Endothelial cell of umbilical vein (primary cell): ENCODE results near the gene ADAMTS19. TPM values are rescaled to one million over a fixed set of nuclear protein-coding genes. Genes with fewer than 3 reads are reported as not detected.

ENCODE experiments used
- BruUV-seq: library from RNA; stranded (reverse); fragments of 400-500 nt; replicated peaks from 2 replicates; lab custom pipeline; 2021; lab: Mats Ljungman, UMichigan
- CTCF ChIA-PET: fragments of 300-600, 350-600 bp; sonication (Branson Sonifier 250); formaldehyde crosslinking; loops from one replicate; lab custom pipeline; 2021; ENCODE audit warnings: antibody characterized with exemption, inconsistent platforms; lab: Charles Lee
- POLR2A ChIA-PET: fragments of 300-600, 350-600 bp; sonication (Branson Sonifier 250); formaldehyde crosslinking; loops from one replicate; lab custom pipeline; 2021; ENCODE audit warnings: antibody characterized with exemption, inconsistent platforms; lab: Charles Lee
- DNase-seq: peaks from one replicate; pipeline ENCODE4 v3.0.0-alpha.2; 2011; ENCODE audit warnings: low read depth, low spot score
- FAIRE-seq: peaks from 2 replicates; lab custom pipeline; 2011; peaks lifted over from hg19 to GRCh38; lab: Jason Lieb, UNC
- H2AFZ ChIP-seq: 2 replicates; pipeline ENCODE4 v1.6.0; 2012; ENCODE audit warnings: low read depth, low read length, control low read depth, inconsistent platforms
- H3K27ac ChIP-seq: 2 replicates; pipeline ENCODE4 v1.5.1; 2011; ENCODE audit warnings: low read depth, mild to moderate bottlenecking, control low read depth, low read length, moderate library complexity; ENCODE audit not compliant: insufficient read depth
- H3K27me3 ChIP-seq, 2 experiments: 2 replicates each; pipeline versions ENCODE4 v1.6.0 to v1.6.1; 2011; ENCODE audit warnings: low read length in 2 of 2, mixed read lengths in 1 of 2; ENCODE audit not compliant: control insufficient read depth in 2 of 2, insufficient read depth in 2 of 2
- H3K36me3 ChIP-seq, 2 experiments: 2 replicates in 1 of 2; 3 replicates in 1 of 2; pipeline ENCODE4 v1.5.1; 2011; ENCODE audit warnings: low read length in 2 of 2, mild to moderate bottlenecking in 1 of 2, moderate library complexity in 1 of 2; ENCODE audit not compliant: control insufficient read depth in 2 of 2, insufficient read depth in 2 of 2; ENCODE audit errors: extremely low read depth in 1 of 2
- H3K4me1 ChIP-seq: 3 replicates; pipeline ENCODE4 v1.5.1; 2011; ENCODE audit warnings: mild to moderate bottlenecking, low read length; ENCODE audit not compliant: control insufficient read depth, insufficient read depth; ENCODE audit errors: extremely low read depth
- H3K4me2 ChIP-seq: 2 replicates; pipeline ENCODE4 v1.6.1; 2011; ENCODE audit warnings: low read length, control low read depth, mixed read lengths; ENCODE audit not compliant: insufficient read depth
- H3K4me3 ChIP-seq, 3 experiments: fragments of 200-600 bp in 1 of 3; sonication (generic), shearing (Covaris generic) in 1 of 3; replicated peaks in 1 of 3; 2 replicates each; pipeline ENCODE4 v1.5.1; 2011 to 2016; ENCODE audit warnings: control low read depth in 3 of 3, low read length in 3 of 3, mild to moderate bottlenecking in 2 of 3, inconsistent platforms in 1 of 3, low read depth in 1 of 3, moderate library complexity in 1 of 3; ENCODE audit not compliant: insufficient read depth in 1 of 3
- H3K79me2 ChIP-seq: 2 replicates; pipeline ENCODE4 v1.6.0; 2012; ENCODE audit warnings: low read length, inconsistent platforms; ENCODE audit not compliant: control insufficient read depth, insufficient read depth
- H3K9ac ChIP-seq: replicated peaks from 2 replicates; pipeline ENCODE3; 2011; ENCODE audit warnings: low read length, control low read depth; ENCODE audit not compliant: insufficient read depth; ENCODE audit errors: extremely low read depth
- H3K9me1 ChIP-seq: replicated peaks from 3 replicates; pipeline ENCODE4 v1.6.0; 2011; ENCODE audit warnings: mild to moderate bottlenecking, low read length; ENCODE audit not compliant: control insufficient read depth, insufficient read depth; ENCODE audit errors: extremely low read depth
- H3K9me3 ChIP-seq: replicated peaks from 2 replicates; pipeline ENCODE4 v1.5.1; 2012; ENCODE audit warnings: low read length, inconsistent platforms; ENCODE audit not compliant: control insufficient read depth, insufficient read depth
- H4K20me1 ChIP-seq: replicated peaks from 2 replicates; pipeline ENCODE3; 2011; ENCODE audit warnings: mild to moderate bottlenecking, low read length; ENCODE audit not compliant: control insufficient read depth, insufficient read depth; ENCODE audit errors: extremely low read depth
- CTCF ChIP-seq, 2 donors: IDR thresholded peaks; 1 replicate in 1 of 2; 2 replicates in 1 of 2; pipeline ENCODE4 v1.5.1; 2011; ENCODE audit warnings: low read length in 2 of 2, mild to moderate bottlenecking in 2 of 2, moderate library complexity in 2 of 2, control low read depth in 1 of 2, inconsistent platforms in 1 of 2, low read depth in 1 of 2; ENCODE audit not compliant: insufficient read depth in 1 of 2; ENCODE audit errors: extremely low read depth in 1 of 2
- EZH2 ChIP-seq: IDR thresholded peaks from 2 replicates; pipeline ENCODE4 v1.6.1; 2012; ENCODE audit warnings: borderline replicate concordance, low read depth, mild to moderate bottlenecking, moderate library complexity, low read length, inconsistent platforms; ENCODE audit not compliant: severe bottlenecking
- FOS ChIP-seq: IDR thresholded peaks from 2 replicates; pipeline ENCODE4 v1.6.1; 2011; ENCODE audit warnings: mild to moderate bottlenecking, low read length, moderate library complexity, borderline replicate concordance; ENCODE audit not compliant: insufficient read depth
- GATA2 ChIP-seq: IDR thresholded peaks from 2 replicates; pipeline ENCODE4 v1.7.0; 2011; ENCODE audit warnings: low read depth, mild to moderate bottlenecking, moderate library complexity, mixed read lengths, low read length; ENCODE audit not compliant: insufficient read length, insufficient read depth
- JUN ChIP-seq: IDR thresholded peaks from 2 replicates; pipeline ENCODE4 v1.6.1; 2011; ENCODE audit warnings: borderline replicate concordance, low read depth; ENCODE audit not compliant: insufficient read length, insufficient read depth
- MYC ChIP-seq: IDR thresholded peaks from one replicate; pipeline ENCODE4 v1.6.1; 2011; ENCODE audit warnings: mild to moderate bottlenecking, low read depth, low read length
- POLR2A ChIP-seq: IDR thresholded peaks from 2 replicates; pipeline ENCODE4 v1.6.1; 2012; ENCODE audit warnings: low read depth, mild to moderate bottlenecking, control low read depth, low read length
- POLR2AphosphoS5 ChIP-seq: IDR thresholded peaks from 2 replicates; pipeline ENCODE4 v1.6.1; 2012; ENCODE audit warnings: low read depth, mild to moderate bottlenecking, control low read depth, low read length, moderate library complexity; ENCODE audit not compliant: insufficient read depth
- dilution Hi-C: fragments of 300-500 bp; cut with MboI; formaldehyde crosslinking; loops from one replicate; pipeline ENCODE4 v1.15.0; 2019; ENCODE audit warnings: low sequenced_read_pairs; ENCODE audit not compliant: extremely low pct_ligation_motif_present
- intact Hi-C: fragments of 100-400 bp; cut with micrococcal nuclease; formaldehyde crosslinking; loops from one replicate; pipeline ENCODE4 v1.10.0; 2022
- polyA plus RNA-seq, 4 experiments: library from polyadenylated mRNA; depleted of rRNA in 3 of 4; stranded (reverse) in 3 of 4; unstranded in 1 of 4; fragments of >200 nt; gene quantifications; 2 replicates each; pipeline versions ENCODE4 v1.2.1 to v1.2.3, GENCODE V29; 2011 to 2012; ENCODE audit warnings: missing spikeins in 1 of 4
- total RNA-seq: library from RNA; stranded (reverse); gene quantifications from 2 replicates; pipeline ENCODE4 v1.2.3, GENCODE V29; 2021
- TF ChIP-seq, protein P1 (sequence below): IDR thresholded peaks from 2 replicates; pipeline ENCODE4 v1.6.1; 2011; ENCODE audit not compliant: insufficient read depth, insufficient read length

ADAMTS19 gene
- total and polyA plus RNA-seq, 2 donors (not counting 3 experiments of a cell fraction or from before 2014, with no cell fraction given) = not detected

DNA sequence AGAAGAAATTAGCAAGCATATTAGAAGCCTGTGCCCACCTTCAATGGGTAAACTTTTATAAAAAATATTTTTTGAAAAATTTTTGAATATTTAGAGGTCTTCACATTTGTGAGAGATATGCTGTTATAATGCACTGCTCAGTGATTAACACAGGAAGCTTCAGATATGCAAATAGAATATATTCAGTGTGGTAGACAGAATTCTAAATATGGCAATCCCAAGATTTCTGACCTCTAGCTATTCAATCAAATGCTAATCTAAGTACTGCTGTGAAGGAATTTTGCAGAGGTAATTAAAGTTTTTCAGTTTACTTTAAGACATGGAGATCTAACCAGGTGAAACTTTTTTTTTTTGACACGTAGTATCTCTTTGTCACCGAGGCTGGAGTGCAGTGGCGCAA lies 103.5 kb downstream of the ADAMTS19 start:
- H3K27me3 ChIP-seq = no peaks in the 10 kb centered on the region
- CTCF ChIA-PET = interaction anchor here (0.7 kb wide), 1 partner anchor 163 kb away, joined by 3 read pairs; no protein-coding TSS in a partner anchor
- no peak overlapping the region for H3K9ac ChIP-seq
- H4K20me1 ChIP-seq = no peaks in the 10 kb centered on the region
- FAIRE-seq (no peak), DNase-seq (no peak)
- H3K4me1 ChIP-seq = no peaks in the 10 kb centered on the region
- TF ChIP-seq MYC = no peak
- TF ChIP-seq EZH2 = no peak
- TF ChIP-seq POLR2A = no peak
- TF ChIP-seq GATA2 = no peak
- TF ChIP-seq CTCF (IDR thresholded peaks at IDR 0.05; ENCODE audit: extremely low read depth in 1 of 2, insufficient read depth in 1 of 2, low read depth in 1 of 2, low read length in 2 of 2) = no peak
- TF ChIP-seq FOS = no peak
- TF ChIP-seq JUN = no peak
- TF ChIP-seq, protein P1, sequence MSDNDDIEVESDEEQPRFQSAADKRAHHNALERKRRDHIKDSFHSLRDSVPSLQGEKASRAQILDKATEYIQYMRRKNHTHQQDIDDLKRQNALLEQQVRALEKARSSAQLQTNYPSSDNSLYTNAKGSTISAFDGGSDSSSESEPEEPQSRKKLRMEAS = no peak
- TF ChIP-seq POLR2AphosphoS5 = no peak
- dilution Hi-C loops (no loop called here), intact Hi-C loops (no loop called here)
- H3K36me3 ChIP-seq = no peaks in the 10 kb centered on the region
- no peak overlapping the region for H3K4me3 ChIP-seq
- POLR2A ChIA-PET = no interaction called here
- H3K9me3 ChIP-seq = no peaks in the 10 kb centered on the region
- no peaks in the 10 kb centered on the region for H3K79me2 ChIP-seq
- no peak overlapping the region for H3K27ac ChIP-seq
- no peak overlapping the region for H3K4me2 ChIP-seq
- H2AFZ ChIP-seq = no peak overlapping the region
- H3K9me1 ChIP-seq = no peaks in the 10 kb centered on the region
- no TSS peak for BruUV-seq
